ENCODE measurements around the gene NINJ1. TPM values are rescaled to one million over a fixed set of nuclear protein-coding genes. Genes with fewer than 3 reads are reported as not detected.

Gene NINJ1
- total and polyA plus RNA-seq, 2 of the 4 experiments (the other 2 are of a cell fraction) = 21.9 to 38.8 TPM

DNA sequence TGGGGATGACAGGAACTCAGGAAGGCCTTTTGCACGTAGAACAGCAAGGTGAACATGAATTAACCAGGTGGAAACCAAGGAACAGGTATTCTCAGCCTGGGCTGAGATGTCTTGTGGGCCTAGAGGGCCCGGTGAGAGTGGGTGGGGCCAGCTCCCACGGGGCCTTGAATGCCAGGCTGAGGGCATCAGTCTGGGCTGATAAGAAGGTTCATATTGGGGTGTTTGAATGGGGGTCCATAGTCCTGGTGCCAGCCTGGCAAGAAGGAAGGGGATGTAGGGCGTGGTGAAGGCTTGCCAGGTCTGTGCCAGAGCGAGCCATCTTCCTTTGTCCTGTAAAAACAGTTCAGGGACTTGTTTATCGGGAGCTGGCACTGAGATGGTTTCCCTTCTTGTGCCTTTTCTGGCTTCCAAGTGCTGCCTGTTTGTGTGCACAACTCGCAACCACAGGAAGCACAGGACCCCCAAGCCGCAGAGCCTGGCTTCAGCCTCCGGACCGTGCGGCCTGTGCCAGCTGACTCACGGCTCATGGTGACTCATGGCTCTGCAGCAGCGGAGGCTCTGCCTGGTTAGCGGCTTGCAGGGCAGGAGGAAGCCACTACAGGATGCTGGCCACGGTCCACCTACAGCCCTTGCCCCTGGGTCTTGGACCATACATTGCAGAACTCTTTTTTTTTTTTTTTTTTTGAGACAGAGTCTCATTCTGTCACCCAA, 35.7 kb downstream of the NINJ1 start:
- in situ Hi-C loops (cut with MboI; ENCODE audit: low sequenced_read_pairs) = no loop called here
- Histone ChIP-seq H3K4me2 (ENCODE audit: low read depth, low read length) (peak overlapping the region; percentile 77), H2AK5ac (ENCODE audit: low read depth, low read length) (peak overlapping the region; percentile 96), H2AFZ (replicated peaks; ENCODE audit: low read length, poor library complexity) (peak overlapping the region; percentile 82), H4K91ac (ENCODE audit: insufficient read depth, low read depth, low read length) (peak overlapping the region; percentile 94), H4K20me1 (ENCODE audit: insufficient read depth, low read length) (peaks cover 21% of the 10 kb centered on the region), H3K9ac (ENCODE audit: low read depth, low read length) (peak overlapping the region; percentile 65; the same call in 1 of the 2 replicates), H3K56ac (ENCODE audit: extremely low read depth, insufficient read depth, low read length) (peak overlapping the region; percentile 87), H3K27ac (ENCODE audit: insufficient read depth, low read length) (peak overlapping the region; percentile 98), H3K4me1 (ENCODE audit: control insufficient read depth, insufficient read depth, low read length) (peaks cover 24% of the 10 kb centered on the region), H2BK5ac (ENCODE audit: low read depth, low read length, poor library complexity, severe bottlenecking) (peak overlapping the region; percentile 95), H3K14ac (replicated peaks; ENCODE audit: low read depth, low read length) (peak overlapping the region; percentile 87), H3K9me3 (ENCODE audit: control insufficient read depth, insufficient read depth, low read length) (no peaks in the 10 kb centered on the region), H4K8ac (ENCODE audit: low read depth in 2 of 2, low read length in 2 of 2) (peak overlapping the region; percentile 84 to 86), H3K4me3 (ENCODE audit: insufficient read depth, low read depth, low read length) (no peak overlapping the region; the same call in 1 of the 2 replicates), H2AK9ac (replicated peaks; ENCODE audit: low read depth, low read length, poor library complexity) (peak overlapping the region; percentile 96), H3K27me3 (ENCODE audit: control insufficient read depth, insufficient read depth, low read length) (no peaks in the 10 kb centered on the region), H3K9me1 (ENCODE audit: insufficient read depth, low read length) (peaks cover 20% of the 10 kb centered on the region), H2BK15ac (ENCODE audit: low read depth, low read length) (peak overlapping the region; percentile 90; the same call in 2 of the 3 replicates), H4K5ac (ENCODE audit: low read depth, low read length) (peak overlapping the region; percentile 38), H2BK20ac (ENCODE audit: low read depth, low read length) (peak overlapping the region; percentile 91), H2BK120ac (ENCODE audit: low read depth, low read length) (peak overlapping the region; percentile 91), H3K4ac (ENCODE audit: low read depth, low read length) (peak overlapping the region; percentile 96), H3K23ac (ENCODE audit: low read depth, low read length) (peak overlapping the region; percentile 99), H3K36me3 (ENCODE audit: control insufficient read depth, insufficient read depth, low read length) (no peaks in the 10 kb centered on the region), H3K79me1 (ENCODE audit: low read depth in 1 of 2, low read length in 2 of 2) (peaks cover 27 to 39% of the 10 kb centered on the region in 2 experiments), H3K18ac (ENCODE audit: low read depth, low read length) (peak overlapping the region; percentile 82)
- POLR2A ChIA-PET (ENCODE audit: unreplicated experiment) = interaction anchor here (0.5 kb wide), 1 partner anchor 109 kb away, joined by 9 read pairs; no protein-coding TSS in a partner anchor
- intact Hi-C loops (cut with micrococcal nuclease) = loop anchor here (10.0 kb wide), 1 partner anchor 356 kb away; the partner anchor contains the start of genes FAM120A and FAM120AOS
- CTCF ChIA-PET = interaction anchor here (0.6 to 1.4 kb wide), 3 partner anchors 10 to 242 kb away, joined by 3 to 9 read pairs (median 4); no protein-coding TSS in a partner anchor
- BruUV-seq (replicated peaks) = no TSS peak
- dilution Hi-C loops (cut with HindIII; ENCODE audit: low sequenced_read_pairs, unreplicated experiment) = no loop called here
- ATAC-seq (ENCODE audit: low read depth) (peak; percentile 44), DNase-seq (peak; percentile 98)
- 22% methylated on average over 7 of the region's 15 CpGs; no CpG with 5 or more reads in 1 of the 2 experiments for WGBS, 2 experiments (ENCODE audit: extremely low coverage in 2 of 2, insufficient read length in 1 of 2)
- TF ChIP-seq MAZ (IDR thresholded peaks at IDR 0.05; ENCODE audit: borderline replicate concordance, low read depth, low read length) (peak; percentile 28; the same call in 1 of the 2 replicates), NFE2L2 (IDR thresholded peaks at IDR 0.05; ENCODE audit: low read depth, low read length) (peak; percentile 38; the same call in 1 of the 2 replicates), RCOR1 (IDR thresholded peaks at IDR 0.05; ENCODE audit: insufficient replicate concordance, low read length) (no peak), CEBPB (IDR thresholded peaks at IDR 0.05; ENCODE audit: low read depth, low read length) (0 out of 2 replicates have a peak, but pooled peaks have one; percentile 12), FOS (IDR thresholded peaks at IDR 0.05; ENCODE audit: low read depth, low read length) (peak; percentile 98), POLR2A (IDR thresholded peaks at IDR 0.05; ENCODE audit: low read depth, low read length) (no peak), MAFK (IDR thresholded peaks at IDR 0.05; ENCODE audit: low read depth, low read length) (no peak; the same call in 1 of the 2 replicates), BHLHE40 (IDR thresholded peaks at IDR 0.05; ENCODE audit: low read depth, low read length) (peak; percentile 94), MXI1 (IDR thresholded peaks at IDR 0.05; ENCODE audit: borderline replicate concordance, low read depth, low read length) (no peak), RAD21 (IDR thresholded peaks at IDR 0.05; ENCODE audit: low read length) (0 out of 2 replicates have a peak, but pooled peaks have one; percentile 4), SMC3 (IDR thresholded peaks at IDR 0.05; ENCODE audit: low read depth, low read length) (no peak)
- TF ChIP-seq, protein P1, sequence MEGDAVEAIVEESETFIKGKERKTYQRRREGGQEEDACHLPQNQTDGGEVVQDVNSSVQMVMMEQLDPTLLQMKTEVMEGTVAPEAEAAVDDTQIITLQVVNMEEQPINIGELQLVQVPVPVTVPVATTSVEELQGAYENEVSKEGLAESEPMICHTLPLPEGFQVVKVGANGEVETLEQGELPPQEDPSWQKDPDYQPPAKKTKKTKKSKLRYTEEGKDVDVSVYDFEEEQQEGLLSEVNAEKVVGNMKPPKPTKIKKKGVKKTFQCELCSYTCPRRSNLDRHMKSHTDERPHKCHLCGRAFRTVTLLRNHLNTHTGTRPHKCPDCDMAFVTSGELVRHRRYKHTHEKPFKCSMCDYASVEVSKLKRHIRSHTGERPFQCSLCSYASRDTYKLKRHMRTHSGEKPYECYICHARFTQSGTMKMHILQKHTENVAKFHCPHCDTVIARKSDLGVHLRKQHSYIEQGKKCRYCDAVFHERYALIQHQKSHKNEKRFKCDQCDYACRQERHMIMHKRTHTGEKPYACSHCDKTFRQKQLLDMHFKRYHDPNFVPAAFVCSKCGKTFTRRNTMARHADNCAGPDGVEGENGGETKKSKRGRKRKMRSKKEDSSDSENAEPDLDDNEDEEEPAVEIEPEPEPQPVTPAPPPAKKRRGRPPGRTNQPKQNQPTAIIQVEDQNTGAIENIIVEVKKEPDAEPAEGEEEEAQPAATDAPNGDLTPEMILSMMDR (conservative IDR thresholded peaks at IDR 0.05; ENCODE audit: low read depth, low read length) = no peak
- TF ChIP-seq, protein P2, sequence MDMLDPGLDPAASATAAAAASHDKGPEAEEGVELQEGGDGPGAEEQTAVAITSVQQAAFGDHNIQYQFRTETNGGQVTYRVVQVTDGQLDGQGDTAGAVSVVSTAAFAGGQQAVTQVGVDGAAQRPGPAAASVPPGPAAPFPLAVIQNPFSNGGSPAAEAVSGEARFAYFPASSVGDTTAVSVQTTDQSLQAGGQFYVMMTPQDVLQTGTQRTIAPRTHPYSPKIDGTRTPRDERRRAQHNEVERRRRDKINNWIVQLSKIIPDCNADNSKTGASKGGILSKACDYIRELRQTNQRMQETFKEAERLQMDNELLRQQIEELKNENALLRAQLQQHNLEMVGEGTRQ (IDR thresholded peaks at IDR 0.05; ENCODE audit: low read depth, low read length) = no peak; the same call in 1 of the 2 replicates
